ENCODE results near the gene CLTCL1.

CLTCL1 gene

GRCh38 chr22:19131685-19132015 is 159.9 kb downstream of the CLTCL1 start:
- no peak for DNase-seq (ENCODE audit: low spot score)

- DNase-seq (ENCODE audit: low spot score) = no peak
These were observed 160.4 kb downstream of the CLTCL1 start, which contains the start of gene TSSK2 for GRCh38 chr22:19130959-19131684. Gene TSSK2, plus strand, starts transcription at chr22:19131308. Its CDS starts 92 bp downstream, at chr22:19131400.

DNA sequence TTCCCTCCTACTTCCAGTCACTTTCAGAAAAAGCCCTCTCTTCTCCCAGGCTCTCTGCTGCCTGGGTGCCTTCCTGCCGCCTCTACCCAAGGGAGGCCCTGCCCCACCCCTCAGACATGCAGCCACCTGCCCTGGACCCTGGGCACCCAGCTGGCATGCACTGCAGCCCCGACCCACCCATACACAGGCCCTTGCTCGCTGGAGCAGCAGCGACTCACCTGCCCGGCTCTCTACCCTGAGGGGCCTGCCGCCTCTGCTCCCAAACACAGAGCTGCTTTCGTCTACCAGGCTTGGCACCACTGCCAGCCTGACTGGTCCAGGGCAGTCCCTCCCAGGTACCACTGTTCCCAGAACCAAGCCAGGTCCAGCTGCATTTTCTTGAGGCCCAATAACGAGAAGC is 161.6 kb downstream of the CLTCL1 start:
- DNase-seq (ENCODE audit: low spot score) = no peak
